Transverse colon (tissue), 4 donors: Measurements from ENCODE around the gene NDUFV2. TPM values are rescaled to one million over a fixed set of nuclear protein-coding genes. Genes with fewer than 3 reads are reported as not detected.

Source experiments
- DNase-seq: peaks from one replicate; pipeline ENCODE4 v3.0.0-alpha.2; 2019
- H3K27ac ChIP-seq, 4 donors: fragments of 200-600 bp; sonication (generic); 2 replicates each; pipeline ENCODE4 v1.5.1; 2016 to 2018; ENCODE audit warnings: inconsistent platforms in 4 of 4
- H3K27me3 ChIP-seq: fragments of 200-600 bp; sonication (generic); 2 replicates; pipeline ENCODE4 v1.5.1; 2017; ENCODE audit warnings: inconsistent platforms
- H3K36me3 ChIP-seq, 4 donors: fragments of 200-600 bp; sonication (generic); 2 replicates each; pipeline ENCODE4 v1.5.1; 2017 to 2019; ENCODE audit warnings: inconsistent platforms in 4 of 4
- H3K4me1 ChIP-seq, 4 donors: fragments of 200-600 bp; sonication (generic); 2 replicates each; pipeline ENCODE4 v1.5.1; 2017 to 2020; ENCODE audit warnings: inconsistent platforms in 4 of 4
- H3K4me3 ChIP-seq, 4 donors: fragments of 200-600 bp; sonication (generic); 1 replicate in 1 of 4; 2 replicates in 3 of 4; pipeline versions ENCODE4 v1.5.1 to v1.6.1; 2017 to 2019; ENCODE audit warnings: inconsistent platforms in 4 of 4
- H3K9me3 ChIP-seq, 2 donors: fragments of 200-600 bp; sonication (generic); 2 replicates each; pipeline ENCODE4 v1.5.1; 2017 to 2019; ENCODE audit warnings: inconsistent platforms in 2 of 2
- EP300 ChIP-seq: sonication (generic); formaldehyde crosslinking; IDR thresholded peaks from one replicate; pipeline ENCODE4 v1.6.1; 2017; ENCODE audit warnings: antibody characterized with exemption, low read depth
- POLR2A ChIP-seq: fragments of 450-650 bp; IDR thresholded peaks from one replicate; pipeline ENCODE4 v1.6.1; 2016; ENCODE audit warnings: antibody characterized with exemption, mild to moderate bottlenecking, moderate library complexity
- POLR2AphosphoS5 ChIP-seq, 3 donors: sonication (generic); formaldehyde crosslinking; IDR thresholded peaks; one replicate each; pipeline ENCODE4 v1.6.1; 2016; ENCODE audit warnings: antibody characterized with exemption in 3 of 3
- WGBS, 2 donors: methylation state at CpG; one replicate each; pipeline ENCODE4 v1.1.5; 2018; ENCODE audit warnings: low coverage in 1 of 2; 5-methylcytosine and 5-hydroxymethylcytosine counted together
- in situ Hi-C, 4 donors: fragments of 200-750 bp; cut with MboI; loops; one replicate each; pipeline versions ENCODE4 v1.15.0 to v1.15.1; 2017; ENCODE audit warnings: low sequenced_read_pairs in 3 of 4, low pct_ligation_motif_present in 1 of 4, low pct_unique_long_range_greater_than_20kb in 1 of 4
- intact Hi-C: fragments of 100-400 bp; cut with DNase I; formaldehyde crosslinking; loops from one replicate; pipeline ENCODE4 v1.15.1; 2023; ENCODE audit warnings: low total_unique reads
- total RNA-seq, 4 donors: library from RNA; depleted of rRNA; stranded (reverse); fragments of >200 nt; gene quantifications; one replicate each; pipeline ENCODE4 v1.1.0, GENCODE V29; 2016
- TF ChIP-seq, protein P1 (sequence below), 5 experiments: fragments of 200-600 bp in 3 of 5; fragments of 450-650 bp in 2 of 5; sonication (generic) in 3 of 5; IDR thresholded peaks; 1 replicate in 2 of 5; 2 replicates in 3 of 5; pipeline ENCODE4 v1.5.1; 2016 to 2017; ENCODE audit warnings: antibody characterized with exemption in 5 of 5, inconsistent platforms in 3 of 5, mild to moderate bottlenecking in 2 of 5, moderate library complexity in 1 of 5

The NDUFV2 gene
- total RNA-seq, 4 donors from 2014 or later: 24.7 to 140 (median 113) TPM

GRCh38 chr18:9130806-9131205 lies 28.3 kb downstream of the NDUFV2 start:
- peaks cover 0 to 33% (median 13%) of the 10 kb centered on the region in 4 donors for H3K4me1 ChIP-seq
- DNase-seq: no peak
- TF ChIP-seq, protein P1, sequence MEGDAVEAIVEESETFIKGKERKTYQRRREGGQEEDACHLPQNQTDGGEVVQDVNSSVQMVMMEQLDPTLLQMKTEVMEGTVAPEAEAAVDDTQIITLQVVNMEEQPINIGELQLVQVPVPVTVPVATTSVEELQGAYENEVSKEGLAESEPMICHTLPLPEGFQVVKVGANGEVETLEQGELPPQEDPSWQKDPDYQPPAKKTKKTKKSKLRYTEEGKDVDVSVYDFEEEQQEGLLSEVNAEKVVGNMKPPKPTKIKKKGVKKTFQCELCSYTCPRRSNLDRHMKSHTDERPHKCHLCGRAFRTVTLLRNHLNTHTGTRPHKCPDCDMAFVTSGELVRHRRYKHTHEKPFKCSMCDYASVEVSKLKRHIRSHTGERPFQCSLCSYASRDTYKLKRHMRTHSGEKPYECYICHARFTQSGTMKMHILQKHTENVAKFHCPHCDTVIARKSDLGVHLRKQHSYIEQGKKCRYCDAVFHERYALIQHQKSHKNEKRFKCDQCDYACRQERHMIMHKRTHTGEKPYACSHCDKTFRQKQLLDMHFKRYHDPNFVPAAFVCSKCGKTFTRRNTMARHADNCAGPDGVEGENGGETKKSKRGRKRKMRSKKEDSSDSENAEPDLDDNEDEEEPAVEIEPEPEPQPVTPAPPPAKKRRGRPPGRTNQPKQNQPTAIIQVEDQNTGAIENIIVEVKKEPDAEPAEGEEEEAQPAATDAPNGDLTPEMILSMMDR (IDR thresholded peaks at IDR 0.05): no peak
- no peak for TF ChIP-seq EP300
- TF ChIP-seq POLR2A: no peak
- TF ChIP-seq POLR2AphosphoS5 (IDR thresholded peaks at IDR 0.05): no peak
- intact Hi-C loops (no loop called here), in situ Hi-C loops (no loop called here)
- H3K27me3 ChIP-seq: no peaks in the 10 kb centered on the region
- H3K4me3 ChIP-seq: no peak overlapping the region
- H3K9me3 ChIP-seq: no peaks in the 10 kb centered on the region
- whole genome bisulfite sequencing, 2 donors: 56 to 80% methylated on average over 2 of the region's 2 CpGs
- H3K36me3 ChIP-seq: peaks cover 0 to 51% (median 19%) of the 10 kb centered on the region in 4 donors
- H3K27ac ChIP-seq: no peak overlapping the region

GRCh38 chr18:9132628-9133027 lies 30.1 kb downstream of the NDUFV2 start:
- Histone ChIP-seq H3K4me1 (peaks cover 0 to 32% (median 14%) of the 10 kb centered on the region in 4 donors), H3K27ac (no peak overlapping the region), H3K9me3 (no peaks in the 10 kb centered on the region), H3K4me3 (no peak overlapping the region), H3K36me3 (peaks cover 0 to 39% (median 13%) of the 10 kb centered on the region in 4 donors), H3K27me3 (no peaks in the 10 kb centered on the region)
- intact Hi-C loops (no loop called here), in situ Hi-C loops (no loop called here)
- DNase-seq: no peak
- WGBS, 2 donors: 100% methylated on average over 2 to 4 of the region's 4 CpGs
- TF ChIP-seq, protein P1 (IDR thresholded peaks at IDR 0.05): no peak

- Histone ChIP-seq H3K4me1 (peaks cover 0 to 34% (median 14%) of the 10 kb centered on the region in 4 donors), H3K9me3 (no peaks in the 10 kb centered on the region), H3K27me3 (no peaks in the 10 kb centered on the region), H3K27ac (no peak overlapping the region), H3K4me3 (no peak overlapping the region), H3K36me3 (peaks cover 0 to 33% (median 10%) of the 10 kb centered on the region in 4 donors)
- intact Hi-C loops: no loop called here
- WGBS, 2 donors: 69 to 73% methylated on average over 2 of the region's 2 CpGs
- DNase-seq: no peak
- in situ Hi-C loops: no loop called here
- TF ChIP-seq POLR2AphosphoS5 (IDR thresholded peaks at IDR 0.05) (no peak), EP300 (no peak), POLR2A (no peak)
- TF ChIP-seq, protein P1 (IDR thresholded peaks at IDR 0.05): no peak
Measured at GRCh38 chr18:9133225-9133624, 30.7 kb downstream of the NDUFV2 start.

DNA sequence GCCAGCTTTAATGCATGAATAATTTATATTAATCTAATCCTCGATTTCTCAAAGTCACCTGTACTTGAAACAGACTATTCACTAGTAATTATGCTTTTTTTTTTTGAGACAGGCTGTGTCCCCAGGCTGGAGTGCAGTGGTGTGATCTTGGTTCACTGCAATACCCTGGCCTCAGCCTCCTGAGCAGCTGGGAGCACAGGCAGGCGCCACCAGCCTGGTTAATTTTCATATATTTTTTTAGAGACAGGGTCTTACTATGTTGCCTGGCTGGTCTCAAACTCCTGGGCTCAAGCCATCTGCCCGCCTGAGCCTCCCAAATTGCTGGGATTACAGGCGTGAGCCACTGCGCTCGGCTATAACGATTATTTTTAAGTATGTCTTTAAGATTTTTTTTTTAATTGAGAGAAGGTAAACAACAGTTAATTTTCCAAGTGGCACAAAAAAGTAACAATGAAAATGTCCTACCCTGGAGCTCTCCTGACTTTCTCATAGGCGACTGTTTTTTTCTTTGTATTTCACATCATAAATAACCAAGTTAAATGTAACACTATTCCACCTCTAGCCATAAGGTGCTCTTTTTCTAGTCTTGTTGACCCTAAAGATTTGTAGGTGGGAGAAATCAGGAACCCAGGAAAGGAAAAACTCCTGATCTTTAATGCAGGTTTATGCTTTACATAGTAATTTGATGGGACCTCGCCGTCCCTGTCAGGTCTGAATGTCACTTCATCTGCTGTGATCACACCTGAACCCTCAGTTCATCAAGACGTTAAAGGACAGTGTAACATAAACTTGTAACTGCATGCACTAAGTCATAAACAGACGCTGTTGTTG lies 32.8 kb downstream of the NDUFV2 start:
- H3K4me3 ChIP-seq: peak overlapping the region; percentile 77 to 82 (median 79)
- H3K9me3 ChIP-seq: no peaks in the 10 kb centered on the region
- no peaks in the 10 kb centered on the region for H3K27me3 ChIP-seq
- intact Hi-C loops: loop anchor here (5.0 kb wide), 1 partner anchor 428 kb away; the partner anchor contains the start of gene MTCL1
- peaks cover 0 to 18% (median 4%) of the 10 kb centered on the region in 4 donors for H3K36me3 ChIP-seq
- TF ChIP-seq EP300 (no peak), POLR2A (no peak), POLR2AphosphoS5 (IDR thresholded peaks at IDR 0.05) (peak in 1 of 3 donors; percentile 73)
- TF ChIP-seq, protein P1 (IDR thresholded peaks at IDR 0.05): no peak
- in situ Hi-C loops: no loop called here
- H3K4me1 ChIP-seq: peaks cover 7 to 55% (median 34%) of the 10 kb centered on the region in 4 donors
- peak overlapping the region; percentile 95 to 100 (median 99) for H3K27ac ChIP-seq
- DNase-seq: no peak
- WGBS, 2 donors: 31 to 43% methylated on average over 9 to 12 of the region's 12 CpGs
